OCI-LY3 (cell line): ENCODE results near the gene ANKRA2.

Experiments
- EZH2phosphoT487 ChIP-seq: fragments of 200-600 bp; shearing (Covaris generic); IDR thresholded peaks from 2 replicates; pipeline ENCODE4 v1.6.1; 2018; ENCODE audit warnings: antibody characterized with exemption, mixed run types, low read depth
- TF ChIP-seq, protein P1 (sequence below): fragments of 200-600, 300-600 bp; sonication (generic); IDR thresholded peaks from 2 replicates; pipeline ENCODE4 v1.5.1; 2014; ENCODE audit warnings: antibody characterized with exemption, low read length, low read depth

DNA sequence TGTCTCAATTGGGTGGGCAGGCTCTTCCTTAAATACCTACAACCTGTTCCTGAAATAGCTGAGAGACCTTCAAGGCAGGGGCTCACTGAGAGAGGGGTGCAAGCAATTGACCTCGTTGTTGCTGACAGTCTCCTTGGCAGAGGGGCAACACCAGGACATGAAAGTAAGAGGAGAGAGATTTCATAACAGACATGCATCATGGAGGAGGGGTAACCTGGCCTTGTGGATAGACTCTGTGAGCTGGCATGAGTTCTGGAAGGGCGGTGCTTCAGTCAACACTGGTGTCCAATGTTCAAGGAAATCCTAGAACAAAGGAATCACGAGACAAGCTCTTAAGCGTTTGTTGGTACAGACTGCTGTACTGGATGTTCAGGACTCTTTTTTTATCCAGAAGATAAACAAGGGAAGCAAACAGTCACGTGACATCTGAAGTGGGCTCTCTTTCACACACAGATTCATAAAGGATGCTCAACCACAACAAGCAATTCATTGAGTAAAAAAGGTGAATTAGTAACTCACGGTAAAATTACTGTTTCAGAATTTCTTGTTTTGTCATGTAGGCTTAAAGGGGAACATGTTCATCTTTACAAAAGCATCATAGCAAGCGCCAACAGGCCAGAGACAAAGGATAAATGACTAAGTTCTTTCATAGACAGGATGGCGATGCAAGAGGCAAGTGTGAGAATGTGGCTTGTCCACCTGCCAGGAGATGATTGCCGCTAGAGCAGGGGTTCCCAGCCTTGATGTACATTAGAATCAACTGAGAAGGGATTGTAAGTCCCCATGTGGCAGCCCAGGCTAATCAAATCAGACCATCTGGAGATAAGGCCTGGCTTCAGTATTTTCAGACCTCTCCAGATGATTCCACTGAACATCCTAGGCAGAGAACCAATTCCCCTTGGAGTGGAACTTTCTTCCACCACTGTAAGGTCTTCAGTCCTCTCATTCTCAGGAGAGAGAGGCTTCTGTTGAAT, 20.7 kb downstream of the ANKRA2 start:
- TF ChIP-seq, protein P1, sequence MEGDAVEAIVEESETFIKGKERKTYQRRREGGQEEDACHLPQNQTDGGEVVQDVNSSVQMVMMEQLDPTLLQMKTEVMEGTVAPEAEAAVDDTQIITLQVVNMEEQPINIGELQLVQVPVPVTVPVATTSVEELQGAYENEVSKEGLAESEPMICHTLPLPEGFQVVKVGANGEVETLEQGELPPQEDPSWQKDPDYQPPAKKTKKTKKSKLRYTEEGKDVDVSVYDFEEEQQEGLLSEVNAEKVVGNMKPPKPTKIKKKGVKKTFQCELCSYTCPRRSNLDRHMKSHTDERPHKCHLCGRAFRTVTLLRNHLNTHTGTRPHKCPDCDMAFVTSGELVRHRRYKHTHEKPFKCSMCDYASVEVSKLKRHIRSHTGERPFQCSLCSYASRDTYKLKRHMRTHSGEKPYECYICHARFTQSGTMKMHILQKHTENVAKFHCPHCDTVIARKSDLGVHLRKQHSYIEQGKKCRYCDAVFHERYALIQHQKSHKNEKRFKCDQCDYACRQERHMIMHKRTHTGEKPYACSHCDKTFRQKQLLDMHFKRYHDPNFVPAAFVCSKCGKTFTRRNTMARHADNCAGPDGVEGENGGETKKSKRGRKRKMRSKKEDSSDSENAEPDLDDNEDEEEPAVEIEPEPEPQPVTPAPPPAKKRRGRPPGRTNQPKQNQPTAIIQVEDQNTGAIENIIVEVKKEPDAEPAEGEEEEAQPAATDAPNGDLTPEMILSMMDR, result no peak
- TF ChIP-seq EZH2phosphoT487, result no peak
